HS-27A (cell line): ENCODE data around the gene DNAJC7.
"Not testable (repeated sequence)": the region's sequence is repeated elsewhere in the genome, so short reads cannot be mapped to it uniquely, and the experiment has no call there.

ENCODE experiments used
- DNase-seq: peaks from one replicate; pipeline ENCODE4 v3.0.0-alpha.2; 2012; ENCODE audit warnings: low read depth, missing footprints

The DNAJC7 gene

DNA sequence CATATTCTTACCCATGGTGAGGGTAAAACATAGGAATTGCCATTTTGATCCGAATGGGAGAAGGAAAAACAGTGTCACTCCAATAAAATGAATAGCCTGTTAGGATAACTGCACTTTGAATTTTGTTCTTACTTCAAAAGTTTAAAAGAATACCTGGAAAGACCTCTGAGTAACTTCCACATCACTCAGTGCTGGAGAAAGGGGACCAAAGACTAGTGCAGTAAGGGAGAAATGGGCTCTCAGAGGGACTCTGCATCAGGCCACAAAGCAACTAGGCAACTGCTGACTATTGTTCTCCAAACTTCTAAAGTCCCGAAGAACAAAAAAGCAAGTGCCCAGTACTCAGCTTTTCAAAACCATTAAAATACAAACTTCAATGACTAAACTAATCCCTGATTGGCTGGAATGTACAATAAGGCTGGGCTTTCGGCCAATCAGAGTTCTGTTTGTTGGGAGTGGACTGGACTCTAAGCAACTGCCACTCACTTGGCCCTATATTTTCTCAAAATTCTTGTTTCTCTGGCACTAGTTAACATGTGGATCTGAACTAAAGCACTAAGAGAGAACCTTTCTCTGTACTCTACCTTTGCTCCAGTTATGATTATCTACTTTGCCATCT, 6.2 kb downstream of the DNAJC7 start:
- no peak for DNase-seq

DNA sequence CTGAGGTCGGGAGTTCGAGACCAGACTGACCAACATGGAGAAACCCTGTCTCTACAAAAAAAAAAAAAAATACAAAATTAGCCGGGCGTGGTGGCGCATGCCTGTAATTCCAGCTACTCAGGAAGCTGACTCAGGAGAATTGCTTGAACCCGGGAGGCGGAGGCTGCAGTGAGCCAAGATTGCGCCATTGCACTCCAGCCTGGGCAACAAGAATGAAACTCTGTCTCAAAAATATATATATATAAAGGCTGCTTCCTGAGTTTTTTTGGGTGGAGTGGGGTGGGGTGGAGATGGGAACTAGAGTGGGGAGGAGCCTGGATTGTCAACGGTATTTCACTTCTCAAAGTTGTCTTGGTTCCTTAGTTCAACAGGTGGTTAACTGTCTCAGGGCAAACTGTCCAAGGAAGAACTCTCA, 7.0 kb downstream of the DNAJC7 start:
- DNase-seq: not testable (repeated sequence)

DNA sequence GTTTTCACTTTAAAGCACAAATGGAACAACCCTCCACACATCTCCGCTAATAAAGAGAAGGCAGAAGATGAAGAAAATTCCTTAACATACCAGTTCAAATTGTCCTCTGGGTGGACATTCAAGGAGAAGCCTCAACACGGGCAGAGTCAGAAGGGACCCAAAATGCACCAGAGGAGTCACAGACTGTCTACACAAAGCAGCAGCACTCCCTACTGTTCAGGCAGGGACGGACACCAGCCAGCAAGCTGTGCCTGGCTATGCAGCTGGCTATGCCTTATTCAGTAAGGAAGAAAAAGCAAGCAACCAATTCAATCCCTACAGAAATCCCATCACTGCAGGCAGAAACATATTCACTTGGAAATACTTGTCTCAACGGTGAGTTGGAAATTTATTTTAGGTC, 8.1 kb downstream of the DNAJC7 start:
- DNase-seq: no peak

DNA sequence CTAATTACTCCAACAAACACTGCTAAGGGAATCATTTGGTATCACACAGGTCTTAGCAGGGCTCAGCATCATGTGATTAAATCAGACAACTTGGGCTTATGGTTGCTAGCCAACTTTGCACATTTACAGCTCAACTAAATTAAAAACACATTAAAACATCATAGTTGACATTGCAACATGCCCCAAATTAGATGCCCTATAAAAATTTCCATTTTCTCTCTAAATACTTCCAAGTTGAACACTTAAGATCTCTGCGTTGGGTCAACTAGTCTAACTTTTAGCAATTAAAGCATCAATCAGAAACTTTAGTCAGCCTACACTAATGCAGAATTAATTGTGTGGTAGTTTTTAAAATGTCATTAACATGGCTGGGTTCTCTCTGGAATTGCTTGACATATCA, 12.1 kb downstream of the DNAJC7 start:
- DNase-seq: no peak

DNA sequence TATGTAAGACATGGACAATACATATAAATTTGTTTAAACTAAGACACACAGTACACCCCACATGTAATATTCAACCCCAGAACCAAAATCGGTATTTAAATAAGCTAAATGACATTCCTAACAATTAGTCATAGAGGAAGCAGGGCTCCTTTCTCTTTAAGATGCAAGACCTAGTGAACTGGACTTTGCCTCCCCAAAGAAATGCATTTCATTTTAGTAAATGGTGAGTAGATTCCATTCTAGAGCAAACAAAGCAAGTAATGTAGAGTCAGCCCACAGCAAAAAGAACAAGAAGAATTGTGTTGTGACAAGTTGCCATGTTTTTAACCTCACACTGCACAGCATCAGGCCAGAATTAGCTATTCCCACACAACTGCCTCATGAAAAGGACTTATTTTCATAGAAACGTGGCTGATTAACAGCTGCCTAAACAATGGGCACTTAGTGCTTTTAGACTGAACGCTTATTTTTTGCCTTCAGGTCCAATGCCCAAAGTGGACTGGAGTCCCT, 14.4 kb downstream of the DNAJC7 start:
- no peak for DNase-seq

DNA sequence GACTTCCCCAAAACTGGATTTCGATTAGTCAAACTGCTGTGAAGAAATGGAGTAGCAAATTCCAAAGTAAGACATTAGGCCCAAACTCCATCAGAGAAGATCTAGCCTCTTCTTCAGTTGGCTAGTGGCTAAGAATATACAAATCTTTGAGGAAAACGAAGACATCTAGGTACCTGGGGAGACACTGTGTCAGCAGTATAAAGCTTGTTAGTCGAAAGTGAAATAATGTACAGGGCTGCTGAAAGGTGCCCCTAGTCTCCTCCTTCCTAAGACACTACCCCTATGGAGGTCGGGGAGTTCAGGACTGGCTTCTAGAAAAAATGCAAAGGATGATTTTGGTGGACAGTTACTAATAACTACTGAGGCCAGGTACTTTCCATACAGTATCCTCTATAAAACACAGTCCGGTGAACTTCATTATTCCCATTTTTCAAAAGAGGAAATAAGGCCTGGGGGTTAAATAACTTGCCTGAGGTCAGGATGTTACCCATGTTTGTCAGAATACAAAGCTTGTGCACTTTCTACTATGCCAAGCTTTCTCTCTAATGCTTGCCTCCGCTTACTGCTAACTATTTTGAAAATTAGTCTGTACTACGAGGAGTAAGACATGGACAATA, 15.0 kb downstream of the DNAJC7 start:
- DNase-seq: no peak

DNA sequence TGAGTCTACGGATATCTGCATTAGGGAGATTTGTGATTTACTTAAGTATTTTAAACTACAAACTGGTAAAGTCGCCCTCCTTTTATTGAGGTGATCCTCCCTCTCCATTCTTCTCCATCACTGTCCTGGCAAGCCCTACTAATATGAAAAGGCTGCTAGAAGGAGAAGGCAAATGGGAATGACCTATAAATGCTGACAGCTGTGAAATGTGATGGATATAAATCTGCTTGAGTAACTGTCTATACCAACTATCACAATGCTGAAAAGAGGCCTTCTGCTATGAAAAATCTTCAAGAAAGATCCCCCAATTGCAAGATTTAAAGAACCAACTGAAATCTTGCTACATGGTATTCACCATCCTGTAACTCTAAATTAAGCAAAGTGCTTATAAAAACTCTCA, 15.5 kb downstream of the DNAJC7 start:
- no peak for DNase-seq

DNA sequence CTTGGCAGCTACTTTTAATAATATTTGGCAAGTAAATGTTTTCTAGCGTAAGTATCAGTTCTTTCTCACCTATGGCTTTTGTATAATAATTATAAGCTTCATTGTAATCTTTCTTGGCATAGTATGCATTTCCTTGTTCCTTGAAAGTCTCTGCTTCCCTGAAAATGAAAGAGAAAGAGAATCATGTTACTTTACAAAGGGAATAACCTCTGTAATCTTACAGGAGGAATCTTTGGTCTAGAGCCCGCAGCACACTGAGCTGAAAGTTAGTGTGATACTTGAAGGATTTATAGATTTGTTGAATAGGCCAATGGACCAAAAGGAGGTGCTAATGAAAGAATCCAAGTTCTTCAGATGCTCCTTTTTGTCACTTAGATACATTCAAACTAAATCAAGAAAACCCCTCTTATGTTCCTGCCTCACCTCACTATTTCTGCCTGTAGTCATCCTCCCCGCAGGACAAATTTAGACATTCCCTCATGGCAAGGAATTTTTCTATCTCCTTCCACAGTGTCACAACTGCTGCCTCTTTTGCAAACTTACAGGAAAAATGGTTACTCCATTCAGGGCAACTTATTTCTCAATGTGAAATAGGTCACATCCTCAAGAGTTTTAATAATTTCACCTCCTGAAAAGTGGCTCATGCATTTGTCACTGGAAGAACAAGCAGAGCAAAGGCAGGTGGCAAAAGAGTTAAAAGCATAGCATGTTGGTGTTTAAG, 16.7 kb downstream of the DNAJC7 start:
- no peak for DNase-seq

DNA sequence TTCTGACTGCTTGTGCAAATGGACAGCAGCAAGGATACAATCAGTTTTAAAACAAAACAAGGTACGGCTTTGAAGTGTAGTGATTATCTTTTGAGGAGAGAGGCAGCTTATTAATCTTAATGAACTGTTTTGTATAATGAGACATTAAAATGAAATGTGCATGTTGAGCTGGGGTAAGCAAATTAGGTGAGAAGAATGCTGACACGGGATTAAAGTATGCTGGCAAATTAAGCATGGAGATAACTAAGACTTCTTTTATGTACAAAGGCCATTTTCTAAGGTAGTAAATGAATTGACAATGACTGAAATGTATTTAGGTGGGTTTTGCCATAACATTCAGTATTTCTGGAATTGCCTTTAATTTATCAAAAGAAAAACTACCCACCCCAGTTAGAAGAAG, 18.7 kb downstream of the DNAJC7 start:
- no peak for DNase-seq

DNA sequence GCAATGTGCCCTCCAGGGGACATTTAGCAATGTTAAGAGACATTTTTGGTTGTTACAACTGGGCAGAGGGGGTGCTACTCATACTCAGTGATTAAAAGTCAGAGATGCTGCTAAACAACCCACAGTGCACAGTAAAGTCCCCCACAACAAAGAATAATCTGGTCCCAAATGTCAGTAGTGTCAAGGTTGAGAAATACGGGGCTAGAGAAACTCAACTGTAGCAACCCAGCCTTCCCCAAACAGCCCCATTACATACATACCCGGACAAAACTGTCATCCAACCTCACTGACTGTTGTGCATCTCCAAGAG, 20.4 kb downstream of the DNAJC7 start:
- no peak for DNase-seq

DNA sequence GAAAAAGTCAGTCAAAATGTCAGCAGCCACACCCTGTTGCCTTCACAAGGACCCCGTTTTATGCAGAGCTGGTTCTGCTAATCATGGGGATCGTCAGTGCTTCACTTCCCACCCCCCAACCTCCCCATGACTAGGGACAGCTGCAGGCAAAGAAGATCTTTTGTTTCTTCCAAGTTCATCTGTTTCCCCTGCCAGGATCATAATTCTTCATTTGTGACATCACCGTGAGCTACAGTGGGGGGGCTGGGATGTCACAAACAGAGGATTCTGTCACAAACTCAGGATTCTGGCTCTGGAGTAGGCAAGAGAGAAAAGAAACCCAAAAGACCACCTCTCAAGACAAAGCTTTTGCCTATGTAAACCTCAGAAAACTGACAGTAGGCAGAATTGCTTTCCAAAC, 24.7 kb downstream of the DNAJC7 start:
- DNase-seq: no peak

DNA sequence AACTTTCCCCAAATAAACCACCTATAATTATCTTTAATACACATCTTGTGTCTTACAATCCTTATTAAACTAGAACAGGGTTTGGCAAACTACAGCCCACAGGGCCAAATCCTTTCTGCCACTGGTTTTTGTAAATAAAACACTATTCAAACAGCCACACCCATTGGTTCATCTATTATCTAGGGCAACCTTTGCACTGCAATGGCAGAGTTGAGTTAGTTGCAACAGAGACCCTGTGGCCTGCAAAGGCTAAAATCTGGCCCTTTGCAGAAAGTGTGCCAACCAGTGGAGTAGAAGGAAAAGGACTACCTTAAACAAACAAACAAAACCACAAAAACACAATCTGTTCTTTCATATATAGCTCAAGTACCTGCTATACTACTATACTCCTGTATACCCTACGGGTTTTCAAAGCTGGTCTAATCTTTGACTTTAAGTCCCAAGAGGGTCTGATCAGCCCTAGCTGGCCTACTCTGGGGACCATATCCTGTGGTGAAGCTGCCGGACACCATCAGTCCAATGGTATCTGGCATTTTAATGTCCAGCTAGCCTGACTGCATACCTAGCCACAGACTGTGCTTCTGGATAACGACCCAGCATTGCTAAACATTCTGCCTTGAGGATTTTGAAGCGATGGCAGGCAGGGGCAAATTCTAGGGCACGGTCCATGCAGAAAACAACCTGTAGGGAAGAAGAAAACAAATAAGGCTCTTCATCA, 27.4 kb downstream of the DNAJC7 start:
- no peak for DNase-seq

DNA sequence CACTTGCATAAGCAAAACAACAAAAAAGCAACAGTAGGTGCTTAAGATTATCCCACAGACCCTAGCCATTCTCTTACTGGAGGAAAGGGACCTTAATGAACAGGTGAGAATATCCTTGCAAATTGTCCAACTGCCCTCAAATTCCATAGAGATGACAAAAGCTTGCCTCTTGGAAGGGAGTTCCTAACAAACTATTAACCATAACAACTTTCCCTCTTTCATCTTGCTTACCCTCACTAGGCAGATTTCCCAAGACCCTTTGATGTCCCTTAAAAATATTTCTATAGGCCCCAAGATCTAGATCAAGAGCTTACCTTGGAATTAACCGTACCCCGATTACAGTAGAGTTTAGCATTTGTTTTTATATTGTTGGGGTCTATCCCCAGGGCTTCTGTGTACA, 28.8 kb downstream of the DNAJC7 start:
- no peak for DNase-seq

DNA sequence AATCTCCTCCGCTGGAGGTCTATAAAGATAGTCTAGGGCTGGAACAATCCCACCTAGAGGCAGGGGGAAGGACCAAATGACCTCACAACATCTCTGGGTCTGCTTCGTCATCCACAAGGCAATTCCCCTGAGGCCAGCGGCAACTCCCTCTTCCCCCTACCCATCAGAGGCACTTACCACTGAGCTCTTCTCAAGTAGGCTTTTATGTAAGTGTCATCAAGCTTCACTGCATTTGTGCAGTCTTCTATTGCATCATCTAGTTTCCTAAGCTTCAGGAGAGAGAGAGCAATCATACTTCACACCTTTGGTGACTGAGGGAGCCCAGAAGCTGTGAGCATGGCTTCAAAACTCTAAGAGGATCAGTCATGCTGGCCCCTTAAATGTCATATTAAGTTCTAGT, 29.6 kb downstream of the DNAJC7 start:
- DNase-seq: no peak

DNA sequence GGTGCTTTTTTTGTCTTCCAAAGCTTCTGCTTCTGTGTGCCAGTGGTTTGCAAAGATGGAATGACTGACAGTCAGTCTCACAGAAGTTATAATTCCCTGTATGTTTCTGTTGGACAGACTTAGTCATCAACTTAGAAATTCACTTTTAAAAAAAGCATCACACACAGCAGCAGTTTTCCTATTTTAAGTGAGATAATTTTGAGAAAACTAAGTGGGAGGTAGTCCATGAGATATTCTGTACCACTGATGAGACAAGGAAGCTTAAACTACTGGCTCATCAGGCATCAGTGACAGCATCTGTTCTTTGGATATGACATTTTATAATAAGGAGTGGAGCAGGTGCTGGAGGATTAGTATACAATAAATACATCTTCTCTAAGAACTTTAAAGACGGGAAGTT, 30.6 kb downstream of the DNAJC7 start:
- DNase-seq: no peak

DNA sequence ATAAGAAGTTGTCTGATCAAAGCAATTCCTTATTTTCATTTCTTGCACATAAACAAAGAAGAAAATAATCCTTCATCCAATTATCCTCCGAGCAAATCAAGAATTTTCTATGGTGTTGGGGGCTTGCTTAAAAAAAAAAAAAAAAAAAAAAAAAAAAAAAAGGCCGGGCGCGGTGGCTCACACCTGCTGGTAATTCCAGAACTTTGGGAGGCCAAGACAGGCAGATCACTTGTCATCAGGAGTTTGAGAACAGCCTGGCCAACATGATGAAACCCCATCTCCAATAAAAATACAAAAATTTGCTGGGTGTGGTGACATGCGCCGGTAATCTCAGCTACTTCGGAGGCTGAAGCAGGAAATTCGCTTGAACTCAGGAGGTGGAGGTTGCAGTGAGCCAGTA, 31.3 kb downstream of the DNAJC7 start:
- no peak for DNase-seq

DNA sequence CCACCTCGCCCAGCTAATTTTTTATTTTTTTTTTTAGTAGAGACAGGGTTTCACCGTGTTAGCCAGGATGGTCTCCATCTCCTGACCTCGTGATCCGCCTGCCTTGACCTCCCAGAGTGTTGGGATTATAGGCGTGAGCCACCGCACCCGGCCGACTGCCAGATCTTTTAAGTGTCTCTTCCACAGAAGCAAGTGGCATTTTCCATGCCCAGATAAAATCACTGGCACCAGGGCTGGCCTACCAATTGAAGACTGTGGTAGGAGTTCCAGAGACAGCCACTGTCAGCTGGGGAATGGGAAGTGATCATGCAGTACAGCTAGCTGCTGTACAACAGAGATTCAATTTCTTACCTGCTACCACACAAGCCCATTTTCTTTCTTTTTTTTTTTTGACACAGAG, 32.8 kb downstream of the DNAJC7 start:
- no peak for DNase-seq

DNA sequence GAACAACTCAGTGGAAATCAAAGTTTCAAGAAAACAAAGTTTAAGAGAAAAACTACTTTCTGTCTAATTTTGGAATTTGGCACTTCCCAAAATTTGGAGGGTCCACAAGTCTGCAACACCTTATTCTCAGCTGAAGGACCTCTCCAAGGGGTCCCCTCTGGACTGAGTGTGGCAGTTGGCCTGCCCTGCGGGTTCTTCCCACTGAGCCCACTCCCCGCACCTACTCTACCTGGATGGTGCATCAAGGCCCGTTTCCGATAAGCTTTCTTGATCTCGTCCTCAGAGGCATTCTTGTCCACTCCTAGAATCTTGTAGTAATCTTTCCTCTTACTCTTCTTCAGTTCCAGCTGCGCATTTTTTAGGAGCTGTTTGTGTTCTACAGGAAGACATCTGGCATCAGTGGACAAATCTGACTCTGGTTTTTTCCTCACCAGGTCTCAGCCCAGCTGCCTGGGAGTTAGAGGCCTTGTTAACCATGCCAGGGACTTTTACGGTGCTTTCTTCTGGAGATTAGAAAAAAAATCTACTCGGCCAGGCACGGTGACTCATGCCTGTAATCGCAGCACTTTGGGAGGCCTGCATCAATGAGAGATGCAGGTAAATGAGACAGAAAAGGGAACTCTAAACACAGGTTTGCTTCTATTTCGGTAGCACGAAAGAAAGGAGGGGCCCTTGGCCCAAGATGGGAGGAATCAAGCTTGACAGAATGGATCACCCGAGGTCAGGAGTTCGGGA, 35.0 kb downstream of the DNAJC7 start:
- no peak for DNase-seq

DNA sequence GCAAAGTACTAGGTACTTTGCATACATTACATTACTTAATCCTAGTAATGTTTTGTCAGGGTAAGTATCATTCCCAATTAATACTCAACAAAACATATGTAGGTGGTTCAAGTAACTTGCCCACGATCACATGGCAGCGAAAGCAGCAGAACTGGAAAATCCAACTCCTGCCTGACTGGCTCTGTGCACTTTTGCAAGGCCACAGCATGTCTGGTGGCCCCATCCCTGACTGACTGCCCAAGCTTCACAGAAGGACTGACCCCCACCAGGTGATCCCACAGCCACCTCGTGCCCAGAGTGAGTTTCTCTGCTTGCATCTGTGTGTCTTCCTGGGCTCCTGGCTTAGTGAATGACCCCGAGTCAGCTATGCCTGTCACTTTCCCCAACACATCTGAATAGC, 39.2 kb downstream of the DNAJC7 start:
- no peak for DNase-seq

DNA sequence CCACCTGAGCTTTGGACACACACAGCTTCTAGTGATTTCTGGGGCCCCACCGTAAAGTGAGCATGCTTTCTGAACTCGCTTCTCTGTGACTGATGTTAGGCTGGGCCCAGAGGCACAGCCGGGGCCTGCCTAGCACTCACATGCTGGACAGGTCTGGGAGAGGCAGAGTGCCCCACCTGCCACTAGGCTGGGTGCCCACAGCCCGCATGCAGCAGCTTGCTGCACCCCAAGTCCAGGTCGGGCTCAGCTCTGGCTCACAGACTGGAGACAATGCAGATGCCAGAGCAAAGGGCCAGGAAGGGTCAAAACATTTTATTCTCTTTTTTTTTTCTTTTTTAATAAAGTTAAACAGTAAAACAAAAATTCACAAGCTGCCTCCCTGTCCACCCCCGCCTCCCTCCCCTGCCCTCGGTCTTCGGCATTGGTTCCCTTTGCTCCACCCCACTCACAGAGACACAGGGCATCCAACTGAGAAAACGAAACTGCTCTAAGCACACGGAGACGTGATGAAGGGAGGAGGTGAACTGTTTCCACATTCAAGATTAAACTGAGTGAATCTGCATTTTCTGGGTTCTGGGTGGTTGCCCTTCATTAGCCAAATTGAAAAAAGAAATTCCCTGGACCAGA, 41.0 kb downstream of the DNAJC7 start:
- DNase-seq: no peak

DNA sequence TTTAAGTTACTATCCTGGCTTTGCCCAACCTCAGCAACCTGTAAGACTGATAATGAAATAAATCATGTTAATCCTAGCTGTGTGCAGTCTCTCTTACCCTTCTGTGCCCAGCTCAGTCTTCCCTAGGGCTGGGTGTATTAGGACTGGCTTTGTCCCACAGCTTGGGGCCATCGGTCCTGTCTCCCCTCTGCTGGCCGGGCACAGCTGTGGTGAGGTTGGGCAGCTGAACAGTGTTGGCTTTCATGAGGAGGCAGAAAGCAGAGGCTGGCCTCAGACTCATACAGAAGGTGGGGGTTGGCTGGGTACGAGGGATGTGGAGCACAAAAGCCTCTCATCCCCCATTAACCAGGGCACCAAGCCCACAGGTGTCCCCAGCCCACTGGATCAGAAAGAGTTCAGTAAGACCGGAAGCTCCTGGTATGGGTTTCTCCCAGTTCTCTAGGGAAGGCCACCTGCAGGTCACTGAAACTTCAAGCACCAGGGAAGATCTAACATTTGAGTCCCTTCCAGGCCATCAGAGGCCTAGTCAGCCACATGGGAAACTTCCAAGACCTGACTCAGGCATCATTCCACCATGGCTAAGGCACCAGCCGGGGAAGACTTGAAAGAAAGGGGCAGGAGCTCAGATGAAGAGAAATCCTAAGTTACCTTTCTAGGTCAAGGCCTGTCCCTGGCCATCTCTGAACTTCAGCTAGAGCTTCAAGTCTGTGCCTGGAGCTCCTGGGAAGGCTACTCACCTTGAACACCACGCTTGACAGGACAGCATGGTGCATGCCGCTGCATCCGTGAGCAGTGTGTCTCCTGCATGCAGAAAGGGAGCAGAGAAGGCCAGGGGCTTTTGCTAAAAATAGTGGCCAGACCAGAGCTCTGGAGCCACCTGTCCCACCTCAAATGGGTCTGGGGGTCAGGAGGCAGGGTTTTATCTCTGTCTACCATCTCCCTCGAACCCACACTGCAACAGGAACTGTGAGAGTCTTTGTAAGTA, 41.8 kb downstream of the DNAJC7 start:
- DNase-seq: no peak
